ENCODE measurements around the gene MIA2. TPM values are rescaled to one million over a fixed set of nuclear protein-coding genes. Genes with fewer than 3 reads are reported as not detected.

The MIA2 gene
- total RNA-seq, 4 donors from 2014 or later: 13.8 to 19.4 (median 16.7) TPM

GRCh38 chr14:39393289-39393688 lies 159.6 kb downstream of the MIA2 start:
- ATAC-seq (ENCODE audit: low FRiP score): no peak
- no peak for DNase-seq (ENCODE audit: low spot score)
- TF ChIP-seq, protein P1, sequence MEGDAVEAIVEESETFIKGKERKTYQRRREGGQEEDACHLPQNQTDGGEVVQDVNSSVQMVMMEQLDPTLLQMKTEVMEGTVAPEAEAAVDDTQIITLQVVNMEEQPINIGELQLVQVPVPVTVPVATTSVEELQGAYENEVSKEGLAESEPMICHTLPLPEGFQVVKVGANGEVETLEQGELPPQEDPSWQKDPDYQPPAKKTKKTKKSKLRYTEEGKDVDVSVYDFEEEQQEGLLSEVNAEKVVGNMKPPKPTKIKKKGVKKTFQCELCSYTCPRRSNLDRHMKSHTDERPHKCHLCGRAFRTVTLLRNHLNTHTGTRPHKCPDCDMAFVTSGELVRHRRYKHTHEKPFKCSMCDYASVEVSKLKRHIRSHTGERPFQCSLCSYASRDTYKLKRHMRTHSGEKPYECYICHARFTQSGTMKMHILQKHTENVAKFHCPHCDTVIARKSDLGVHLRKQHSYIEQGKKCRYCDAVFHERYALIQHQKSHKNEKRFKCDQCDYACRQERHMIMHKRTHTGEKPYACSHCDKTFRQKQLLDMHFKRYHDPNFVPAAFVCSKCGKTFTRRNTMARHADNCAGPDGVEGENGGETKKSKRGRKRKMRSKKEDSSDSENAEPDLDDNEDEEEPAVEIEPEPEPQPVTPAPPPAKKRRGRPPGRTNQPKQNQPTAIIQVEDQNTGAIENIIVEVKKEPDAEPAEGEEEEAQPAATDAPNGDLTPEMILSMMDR (IDR thresholded peaks at IDR 0.05): no peak

GRCh38 chr14:39395555-39396254 lies 162.0 kb downstream of the MIA2 start:
- TF ChIP-seq, protein P1 (IDR thresholded peaks at IDR 0.05): no peak
- DNase-seq (ENCODE audit: low spot score) (no peak), ATAC-seq (ENCODE audit: low FRiP score) (no peak)

DNA sequence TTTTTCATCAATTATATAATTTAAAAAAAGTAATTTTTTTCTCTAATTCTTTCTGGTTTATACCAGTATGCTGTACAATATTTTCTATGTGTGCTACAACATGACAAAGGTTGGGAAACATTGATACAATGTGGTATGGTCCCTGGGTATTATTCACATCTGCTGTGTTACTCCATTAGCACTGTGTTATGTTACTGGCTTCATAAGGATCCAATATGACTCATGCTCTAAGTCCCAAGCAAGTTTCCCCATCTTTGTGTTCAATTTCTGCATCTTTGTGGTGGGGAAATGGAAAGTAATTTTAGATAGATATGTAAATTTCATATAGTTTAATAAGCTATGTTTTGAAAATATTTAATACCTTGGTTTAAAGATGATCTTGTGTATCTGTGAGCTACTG lies 162.7 kb downstream of the MIA2 start:
- ATAC-seq (ENCODE audit: low FRiP score) (no peak), DNase-seq (ENCODE audit: low spot score) (no peak)
- TF ChIP-seq, protein P1 (IDR thresholded peaks at IDR 0.05): no peak

- DNase-seq (ENCODE audit: low spot score) (no peak), ATAC-seq (ENCODE audit: low FRiP score) (no peak)
- TF ChIP-seq, protein P1 (IDR thresholded peaks at IDR 0.05): no peak
Observed at GRCh38 chr14:39398382-39398781, 164.7 kb downstream of the MIA2 start.

DNA sequence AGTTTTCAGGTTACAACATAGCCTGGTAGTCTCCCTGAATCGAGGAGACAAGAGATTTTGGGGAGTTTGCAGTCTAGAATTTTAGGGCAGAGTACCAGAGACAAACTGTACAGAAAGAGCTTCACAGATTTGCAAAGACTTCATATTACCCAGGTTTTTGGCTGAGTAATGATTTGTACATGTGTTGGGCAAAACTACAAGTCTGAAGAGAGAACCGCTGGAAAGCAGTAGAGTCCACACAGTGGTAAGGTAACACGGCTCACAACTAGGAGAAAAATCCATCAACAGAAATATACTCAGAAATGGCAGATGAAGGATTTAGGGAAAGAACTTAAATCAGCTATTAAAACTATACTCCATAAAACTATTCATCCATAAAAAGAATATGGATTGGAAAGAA lies 172.8 kb downstream of the MIA2 start:
- DNase-seq (ENCODE audit: low spot score): no peak
- TF ChIP-seq, protein P1 (IDR thresholded peaks at IDR 0.05): no peak
- no peak for ATAC-seq (ENCODE audit: low FRiP score)

GRCh38 chr14:39416072-39416471 lies 182.4 kb downstream of the MIA2 start:
- DNase-seq (ENCODE audit: low spot score) (no peak), ATAC-seq (ENCODE audit: low FRiP score) (no peak)

DNA sequence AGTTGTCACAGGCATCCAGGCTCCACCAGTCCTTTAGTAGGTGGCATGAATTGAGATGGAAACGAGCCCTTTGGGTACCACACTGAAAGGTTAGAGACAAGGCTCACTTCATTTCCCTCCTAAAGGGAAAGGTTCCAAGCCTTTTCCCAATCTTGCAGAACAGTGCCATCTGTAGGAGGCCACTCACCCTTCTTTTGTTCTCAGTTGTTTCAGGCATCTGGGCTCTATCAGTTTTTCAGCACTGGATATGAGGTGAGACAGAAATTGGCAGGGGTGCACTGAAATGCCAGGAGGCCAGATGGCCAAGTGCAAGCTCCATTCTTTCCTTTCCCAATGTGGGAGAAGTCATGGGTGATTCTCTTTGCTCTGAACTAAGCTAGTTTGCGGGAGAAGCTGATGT lies 183.3 kb downstream of the MIA2 start:
- TF ChIP-seq, protein P1 (IDR thresholded peaks at IDR 0.05): no peak
- DNase-seq (ENCODE audit: low spot score): no peak
- no peak for ATAC-seq (ENCODE audit: low FRiP score)

More at GRCh38 chr14:39416072-39416471, 182.4 kb downstream of the MIA2 start:
- TF ChIP-seq, protein P1 (IDR thresholded peaks at IDR 0.05): no peak

Measured in omental fat pad (tissue), 4 donors.